ENCODE measurements around the gene MAGI2. TPM values are rescaled to one million over a fixed set of nuclear protein-coding genes. Genes with fewer than 3 reads are reported as not detected.

The MAGI2 gene
- total and polyA plus RNA-seq, 2 experiments from 2014 or later: 3.5 to 4.1 TPM

GRCh38 chr7:78864339-78864738 lies 589.1 kb downstream of the MAGI2 start:
- H4K20me1 ChIP-seq (ENCODE audit: insufficient read depth): no peaks in the 10 kb centered on the region

DNA sequence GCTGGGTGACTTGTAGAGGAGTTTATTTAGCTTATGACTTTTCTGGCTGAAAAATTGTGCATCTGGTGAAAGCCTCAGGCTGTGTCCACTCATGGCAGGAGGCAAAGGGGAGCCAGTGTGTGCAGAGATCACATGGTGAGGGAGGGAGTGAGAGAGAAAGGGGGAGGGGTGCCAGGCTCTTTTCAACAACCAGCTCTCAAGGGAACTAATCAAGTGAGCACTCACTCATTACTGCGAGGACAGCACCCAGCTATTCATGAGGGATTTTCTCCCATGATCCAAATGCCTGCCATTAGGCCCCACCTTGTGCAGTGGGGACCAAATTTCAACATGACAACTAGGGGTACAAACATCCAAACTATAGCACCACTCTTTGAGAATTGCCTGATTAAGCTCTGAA lies 590.2 kb downstream of the MAGI2 start:
- no peak overlapping the region for H3K27ac ChIP-seq
- H3K9ac ChIP-seq: no peak overlapping the region
- TF ChIP-seq EZH2phosphoT487 (IDR thresholded peaks at IDR 0.05; ENCODE audit: insufficient read depth, low read depth) (no peak), EZH2 (IDR thresholded peaks at IDR 0.05; ENCODE audit: insufficient read depth, poor library complexity, severe bottlenecking) (no peak)
- no peaks in the 10 kb centered on the region for H3K79me2 ChIP-seq (ENCODE audit: insufficient read depth)
- no peaks in the 10 kb centered on the region for H3K4me1 ChIP-seq (ENCODE audit: insufficient read depth)
- no peaks in the 10 kb centered on the region for H3K27me3 ChIP-seq (replicated peaks; ENCODE audit: insufficient read depth)
- no peak overlapping the region for H2AFZ ChIP-seq
- no peaks in the 10 kb centered on the region for H3K36me3 ChIP-seq (ENCODE audit: low read depth)
- H4K20me1 ChIP-seq (ENCODE audit: insufficient read depth): no peaks in the 10 kb centered on the region
- in situ Hi-C loops (cut with MboI): no loop called here
- no peaks in the 10 kb centered on the region for H3F3A ChIP-seq (ENCODE audit: insufficient read depth)
- WGBS, 2 experiments (ENCODE audit: low coverage in 1 of 2, low lambda C conversion rate in 2 of 2, missing lambda C conversion rate in 2 of 2): 29 to 80% methylated on average over 1 of the region's 1 CpG
- H3K4me2 ChIP-seq (ENCODE audit: unreplicated experiment): no peak overlapping the region
- no peaks in the 10 kb centered on the region for H3K9me3 ChIP-seq (ENCODE audit: low read depth)
- no peaks in the 10 kb centered on the region for H3K9me2 ChIP-seq (ENCODE audit: insufficient read depth)
- no peak for DNase-seq
- H3K4me3 ChIP-seq: no peak overlapping the region

More at GRCh38 chr7:78864339-78864738, 589.1 kb downstream of the MAGI2 start:
- no peaks in the 10 kb centered on the region for H3F3A ChIP-seq (ENCODE audit: insufficient read depth)
- no peaks in the 10 kb centered on the region for H3K4me1 ChIP-seq (ENCODE audit: insufficient read depth)
- no peaks in the 10 kb centered on the region for H3K36me3 ChIP-seq (ENCODE audit: low read depth)
- no peak overlapping the region for H3K9ac ChIP-seq
- H3K4me3 ChIP-seq: no peak overlapping the region
- no peaks in the 10 kb centered on the region for H3K9me3 ChIP-seq (ENCODE audit: low read depth)
- no peak overlapping the region for H3K4me2 ChIP-seq (ENCODE audit: unreplicated experiment)
- no peaks in the 10 kb centered on the region for H3K27me3 ChIP-seq (replicated peaks; ENCODE audit: insufficient read depth)
- H3K27ac ChIP-seq: no peak overlapping the region
- in situ Hi-C loops (cut with MboI): no loop called here
- H2AFZ ChIP-seq: no peak overlapping the region
- no peak for DNase-seq
- H3K79me2 ChIP-seq (ENCODE audit: insufficient read depth): no peaks in the 10 kb centered on the region
- H3K9me2 ChIP-seq (ENCODE audit: insufficient read depth): no peaks in the 10 kb centered on the region
- TF ChIP-seq EZH2phosphoT487 (IDR thresholded peaks at IDR 0.05; ENCODE audit: insufficient read depth, low read depth) (no peak), EZH2 (IDR thresholded peaks at IDR 0.05; ENCODE audit: insufficient read depth, poor library complexity, severe bottlenecking) (no peak)

GRCh38 chr7:78862411-78862900 lies 591.0 kb downstream of the MAGI2 start:
- Histone ChIP-seq H3K79me2 (ENCODE audit: insufficient read depth) (no peaks in the 10 kb centered on the region), H3F3A (ENCODE audit: insufficient read depth) (no peaks in the 10 kb centered on the region), H3K36me3 (ENCODE audit: low read depth) (no peaks in the 10 kb centered on the region), H3K4me2 (ENCODE audit: unreplicated experiment) (no peak overlapping the region), H3K9ac (no peak overlapping the region), H3K4me3 (no peak overlapping the region), H3K27me3 (replicated peaks; ENCODE audit: insufficient read depth) (no peaks in the 10 kb centered on the region), H3K4me1 (ENCODE audit: insufficient read depth) (no peaks in the 10 kb centered on the region), H4K20me1 (ENCODE audit: insufficient read depth) (no peaks in the 10 kb centered on the region), H3K9me2 (ENCODE audit: insufficient read depth) (no peaks in the 10 kb centered on the region), H3K27ac (no peak overlapping the region), H2AFZ (no peak overlapping the region), H3K9me3 (ENCODE audit: low read depth) (no peaks in the 10 kb centered on the region)
- in situ Hi-C loops (cut with MboI): no loop called here
- DNase-seq: no peak
- 67 to 79% methylated on average over 3 of the region's 3 CpGs for WGBS, 2 experiments (ENCODE audit: low coverage in 1 of 2, low lambda C conversion rate in 2 of 2, missing lambda C conversion rate in 2 of 2)
- TF ChIP-seq EZH2phosphoT487 (IDR thresholded peaks at IDR 0.05; ENCODE audit: insufficient read depth, low read depth): no peak
- TF ChIP-seq EZH2 (IDR thresholded peaks at IDR 0.05; ENCODE audit: insufficient read depth, poor library complexity, severe bottlenecking): no peak

- H3F3A ChIP-seq (ENCODE audit: insufficient read depth): no peaks in the 10 kb centered on the region
- in situ Hi-C loops (cut with MboI): no loop called here
- WGBS, 2 experiments (ENCODE audit: low coverage in 1 of 2, low lambda C conversion rate in 2 of 2, missing lambda C conversion rate in 2 of 2): 80% methylated on average over 6 of the region's 6 CpGs
- no peak overlapping the region for H2AFZ ChIP-seq
- TF ChIP-seq EZH2phosphoT487 (IDR thresholded peaks at IDR 0.05; ENCODE audit: insufficient read depth, low read depth): no peak
- no peak for TF ChIP-seq EZH2 (IDR thresholded peaks at IDR 0.05; ENCODE audit: insufficient read depth, poor library complexity, severe bottlenecking)
- peak; percentile 3 for DNase-seq
- no peaks in the 10 kb centered on the region for H3K9me2 ChIP-seq (ENCODE audit: insufficient read depth)
- no peaks in the 10 kb centered on the region for H3K36me3 ChIP-seq (ENCODE audit: low read depth)
- H3K9ac ChIP-seq: no peak overlapping the region
- H3K4me3 ChIP-seq: no peak overlapping the region
- H3K27me3 ChIP-seq (replicated peaks; ENCODE audit: insufficient read depth): no peaks in the 10 kb centered on the region
- no peaks in the 10 kb centered on the region for H3K9me3 ChIP-seq (ENCODE audit: low read depth)
- H3K27ac ChIP-seq: no peak overlapping the region
- H3K79me2 ChIP-seq (ENCODE audit: insufficient read depth): no peaks in the 10 kb centered on the region
- no peaks in the 10 kb centered on the region for H4K20me1 ChIP-seq (ENCODE audit: insufficient read depth)
- no peak overlapping the region for H3K4me2 ChIP-seq (ENCODE audit: unreplicated experiment)
- H3K4me1 ChIP-seq (ENCODE audit: insufficient read depth): no peaks in the 10 kb centered on the region
Measured at GRCh38 chr7:78852951-78853350, 600.5 kb downstream of the MAGI2 start.
